ENCODE results near the gene TRIM49D1.
"Not testable (repeated sequence)": the region's sequence is repeated elsewhere in the genome, so short reads cannot be mapped to it uniquely, and the experiment has no call there.

The TRIM49D1 gene, protein sequence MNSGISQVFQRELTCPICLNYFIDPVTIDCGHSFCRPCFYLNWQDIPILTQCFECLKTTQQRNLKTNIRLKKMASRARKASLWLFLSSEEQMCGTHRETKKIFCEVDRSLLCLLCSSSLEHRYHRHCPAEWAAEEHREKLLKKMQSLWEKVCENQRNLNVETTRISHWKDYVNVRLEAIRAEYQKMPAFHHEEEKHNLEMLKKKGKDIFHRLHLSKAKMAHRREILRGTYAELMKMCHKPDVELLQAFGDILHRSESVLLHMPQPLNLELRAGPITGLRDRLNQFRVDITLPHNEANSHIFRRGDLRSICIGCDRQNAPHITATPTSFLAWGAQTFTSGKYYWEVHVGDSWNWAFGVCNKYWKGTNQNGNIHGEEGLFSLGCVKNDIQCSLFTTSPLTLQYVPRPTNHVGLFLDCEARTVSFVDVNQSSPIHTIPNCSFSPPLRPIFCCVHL

DNA sequence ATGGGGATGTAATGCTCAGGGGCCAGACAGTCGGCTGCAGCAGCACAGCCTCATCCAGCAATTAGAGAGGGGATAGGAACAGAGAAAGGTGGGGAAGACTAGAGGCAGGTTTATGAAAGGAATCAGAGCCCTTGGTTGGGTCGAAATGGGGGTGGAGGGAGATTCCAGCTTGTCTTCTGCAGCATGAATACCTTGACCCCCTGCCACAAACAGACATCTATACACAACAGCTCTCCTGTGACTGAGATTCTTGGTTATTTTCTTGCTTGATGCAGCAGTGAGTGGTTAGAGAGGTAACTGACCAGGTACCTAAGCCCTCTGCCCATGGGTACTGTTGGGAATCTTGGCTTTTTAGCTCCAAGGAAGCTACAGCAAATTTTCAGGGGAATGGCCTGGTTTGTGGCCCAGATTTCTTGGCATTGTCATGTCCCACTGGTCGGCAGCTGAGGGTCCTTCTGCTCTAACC is at the start of gene TRIM49D1:
TRIM49D1 (minus strand) TSS at position 51 of the 466 bp plus-strand sequence. CDS start 4,535 bp downstream, outside the sequence.
- no peak for DNase-seq

DNA sequence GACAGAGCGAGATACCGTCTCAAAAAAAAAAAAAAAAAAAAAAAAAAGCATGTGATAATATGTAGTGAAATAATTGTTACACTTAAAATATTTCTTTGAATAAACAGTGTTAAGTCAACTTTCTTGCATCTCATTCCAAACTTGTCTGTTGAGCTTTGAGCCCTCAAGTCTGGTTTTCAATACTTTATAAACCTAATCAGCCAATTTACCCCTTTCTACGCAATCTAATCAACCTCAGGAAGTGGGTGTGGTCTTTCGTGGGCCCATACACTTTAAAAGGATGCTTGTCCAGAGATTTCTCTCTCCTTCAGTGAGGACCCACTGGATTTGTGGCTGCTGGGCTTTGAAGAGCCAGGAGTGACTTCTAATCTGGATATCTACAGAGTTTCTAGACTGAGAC is 43.7 kb upstream of the TRIM49D1 start, which contains the start of gene TRIM64:
TRIM64 (plus strand) TSS at position 301 of the 400 bp plus-strand sequence. CDS start 2,467 bp downstream, outside the sequence.
- not testable (repeated sequence) for DNase-seq

DNA sequence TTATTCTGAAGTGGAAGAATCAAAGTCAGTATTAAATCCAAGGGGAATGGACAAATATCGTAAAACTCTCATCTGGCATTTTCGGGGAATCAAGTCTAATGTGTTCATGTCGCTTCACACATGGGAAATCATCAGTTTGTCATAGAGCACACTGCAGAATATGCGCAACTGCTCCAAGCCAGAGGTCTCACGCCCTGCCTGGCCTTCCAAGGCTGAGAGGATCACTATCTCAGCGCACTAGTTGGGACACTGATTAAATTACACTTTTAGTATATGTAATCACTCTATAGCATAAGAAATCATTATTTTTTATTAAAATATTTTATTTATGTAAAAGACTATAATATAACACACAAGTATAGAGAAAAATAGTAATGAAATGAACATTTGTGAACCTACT is 38.8 kb upstream of the TRIM49D1 start:
- not testable (repeated sequence) for DNase-seq

DNA sequence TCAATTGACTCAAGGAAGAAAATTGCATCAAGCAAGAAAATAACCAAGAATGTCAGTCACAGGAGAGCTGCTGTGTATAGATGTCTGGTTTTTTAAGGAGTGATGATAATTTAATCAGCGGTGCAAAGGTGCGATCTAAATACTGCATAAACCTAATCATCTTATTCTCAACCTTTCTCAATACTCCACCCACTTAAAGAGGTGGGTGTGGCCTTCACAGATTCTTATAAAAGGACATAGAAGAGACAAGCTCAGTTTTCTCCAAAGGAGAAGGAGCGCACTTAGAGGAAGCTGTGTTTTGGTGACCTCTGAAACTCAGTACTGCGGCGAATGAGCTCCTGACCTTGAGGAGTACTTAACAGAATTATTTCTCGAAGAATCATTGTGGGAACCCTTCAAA is 1.7 kb upstream of the TRIM49D1 start, which contains the start of gene TRIM49D2:
TRIM49D2 (plus strand) TSS at position 301 of the 400 bp plus-strand sequence. CDS start 2,698 bp downstream, outside the sequence.
- DNase-seq = not testable (repeated sequence)

DNA sequence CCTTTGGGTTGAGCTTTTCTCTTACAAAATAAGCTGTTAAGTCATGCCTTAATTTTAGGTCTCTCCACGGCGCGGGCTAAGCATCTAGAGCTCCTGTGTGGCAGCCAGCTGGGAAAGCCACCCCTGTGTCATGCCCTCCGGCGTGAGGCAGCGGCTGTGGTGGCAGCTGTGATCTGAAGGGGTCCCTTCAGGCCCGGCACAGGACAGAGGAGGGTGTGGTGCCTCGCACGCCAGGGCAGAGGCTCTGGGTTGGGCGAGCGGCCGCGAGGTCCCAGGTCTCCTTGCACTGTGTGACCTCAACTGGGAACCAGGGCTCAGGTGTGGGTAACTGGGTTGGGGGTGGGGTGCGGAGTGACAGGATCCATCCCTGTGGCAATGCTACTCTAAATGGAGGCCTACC is 21.2 kb downstream of the TRIM49D1 start:
- not testable (repeated sequence) for DNase-seq

DNA sequence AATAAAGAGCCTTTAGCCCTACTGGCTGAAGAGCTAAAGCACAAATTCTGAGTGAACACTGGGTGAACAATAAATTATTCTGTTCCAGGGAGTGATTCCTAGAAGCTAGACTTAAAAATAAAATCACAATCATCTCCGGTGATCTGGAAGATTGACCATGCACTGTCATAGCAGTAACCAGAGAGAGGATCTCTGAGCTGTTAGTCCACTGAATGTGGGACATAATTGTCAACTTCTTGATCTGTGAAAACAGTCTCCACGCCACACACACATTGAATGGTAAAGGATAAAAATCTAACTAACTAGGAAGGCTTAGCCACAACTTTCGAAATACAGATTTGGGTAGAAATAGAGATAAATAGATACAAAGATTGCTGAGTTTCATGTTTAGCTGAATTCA is 28.8 kb downstream of the TRIM49D1 start:
- DNase-seq = not testable (repeated sequence)

DNA sequence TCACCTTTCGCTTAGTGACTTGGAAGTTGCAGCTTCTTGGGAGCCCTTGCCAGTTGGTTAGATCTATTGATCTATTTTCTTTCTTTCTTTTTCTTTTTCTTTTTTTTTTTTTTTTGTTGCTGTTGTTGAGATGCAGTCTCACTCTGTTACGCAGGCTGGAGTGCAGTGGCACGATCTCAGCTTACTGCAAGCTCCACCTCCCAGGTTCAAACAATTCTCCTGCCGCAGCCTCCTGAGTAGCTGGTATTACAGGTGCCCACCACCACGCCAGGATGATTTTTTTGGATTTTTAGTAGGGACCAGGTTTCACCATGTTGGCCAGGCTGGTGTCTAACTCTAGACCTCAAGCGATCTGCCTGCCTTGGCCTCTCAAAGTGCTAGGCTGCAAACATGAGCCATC is 44.5 kb downstream of the TRIM49D1 start:
- DNase-seq = not testable (repeated sequence)

DNA sequence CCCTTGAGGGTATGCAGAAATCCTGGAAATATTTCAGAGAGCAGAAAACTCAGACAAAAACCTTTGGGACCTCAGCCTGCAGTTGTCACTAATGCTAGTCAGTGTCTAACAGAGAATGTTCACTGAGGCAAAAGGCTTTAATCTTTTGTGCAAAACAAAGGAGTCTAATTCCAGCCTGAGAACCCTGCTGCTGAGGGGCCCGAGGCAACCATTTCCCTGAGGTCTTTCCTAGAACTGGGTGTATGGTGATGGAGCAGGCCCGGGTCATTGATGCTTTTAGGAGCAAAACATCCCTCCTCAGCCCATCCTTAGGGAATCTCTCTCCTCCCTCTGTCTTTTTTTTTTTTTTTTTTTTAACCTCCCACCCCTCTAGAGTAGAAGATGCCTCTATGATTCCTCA is 49.5 kb downstream of the TRIM49D1 start:
- not testable (repeated sequence) for DNase-seq

DNA sequence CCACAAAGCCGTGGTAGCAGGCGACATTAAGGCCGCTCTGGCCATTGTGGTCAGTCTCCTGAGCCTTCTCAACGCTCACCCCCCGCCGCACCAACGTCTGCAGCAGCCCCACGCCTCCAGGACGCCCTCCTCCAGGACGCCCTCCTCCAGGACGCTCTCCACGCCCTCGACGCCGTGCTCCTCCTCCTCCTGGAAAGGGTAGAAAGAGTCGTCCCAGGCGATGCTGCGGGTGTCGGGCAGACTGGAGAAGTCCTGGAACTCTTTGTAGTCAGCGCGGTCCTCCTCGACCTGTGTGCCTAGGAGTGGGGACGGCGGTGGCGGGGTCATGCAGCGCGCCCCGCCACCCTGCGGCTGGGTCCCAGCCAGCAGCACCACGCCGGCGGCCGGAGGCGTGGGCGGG is 56.8 kb downstream of the TRIM49D1 start:
- not testable (repeated sequence) for DNase-seq

DNA sequence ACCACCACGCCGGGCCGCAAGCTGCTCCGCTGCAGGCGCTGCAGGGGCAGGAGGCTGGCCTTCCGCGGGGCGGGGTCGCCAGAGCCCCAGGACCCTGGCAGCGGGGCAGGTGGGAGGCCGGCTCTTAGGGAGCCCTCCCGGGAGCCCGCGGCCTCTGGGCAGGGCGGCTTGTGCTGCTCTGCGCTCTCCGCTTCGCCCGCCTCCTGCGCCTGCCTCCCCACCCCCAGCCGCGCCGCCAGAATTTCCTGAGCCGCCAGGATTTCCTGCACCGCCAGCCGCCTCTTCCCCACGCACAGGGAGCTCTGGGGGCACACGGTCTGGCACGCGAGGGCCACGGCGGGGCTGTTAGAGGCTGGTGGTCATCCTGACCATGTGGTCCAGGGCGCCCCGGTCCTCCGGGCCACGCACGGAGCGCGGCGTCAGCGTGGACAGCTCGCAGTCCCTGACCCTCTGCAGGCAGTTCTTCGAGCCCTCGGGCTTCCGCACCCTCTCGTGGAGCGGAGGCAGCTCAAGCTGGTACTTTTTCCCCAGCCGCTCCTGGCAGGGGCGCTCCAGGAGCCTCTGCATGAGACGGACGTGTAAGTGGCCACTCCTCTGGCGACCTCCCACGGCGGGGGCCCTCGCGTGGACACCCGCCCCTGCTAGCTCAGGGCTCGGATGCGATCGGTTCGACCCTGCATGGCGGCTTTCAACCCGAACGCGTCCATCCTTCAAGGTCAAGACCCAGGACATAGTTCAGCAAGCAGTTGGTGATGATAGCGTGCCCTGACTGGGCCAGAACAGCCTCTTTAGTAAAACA is 57.9 kb downstream of the TRIM49D1 start:
- not testable (repeated sequence) for DNase-seq

Data from NCI-H2081 treated with DMSO at 0.1 percent for 48 hours (cell line).